Osteoblast (primary cell): ENCODE data around the gene YJEFN3. TPM values are rescaled to one million over a fixed set of nuclear protein-coding genes. Genes with fewer than 3 reads are reported as not detected.

ENCODE experiments used
- DNase-seq: peaks from one replicate; pipeline ENCODE4 v3.0.0; 2011; ENCODE audit warnings: low spot score, mixed read lengths; ENCODE audit not compliant: insufficient read length; ENCODE audit errors: missing footprints
- H2AFZ ChIP-seq: 2 replicates; pipeline ENCODE4 v1.6.0; 2011; ENCODE audit warnings: mild to moderate bottlenecking, low read length
- H3K27ac ChIP-seq: 2 replicates; pipeline ENCODE4 v1.5.1; 2011; ENCODE audit warnings: mild to moderate bottlenecking, low read depth, low read length, moderate library complexity
- H3K27me3 ChIP-seq: 2 replicates; pipeline ENCODE4 v1.6.0; 2012; ENCODE audit warnings: mild to moderate bottlenecking, control low read depth, inconsistent platforms, low read length, moderate library complexity; ENCODE audit not compliant: insufficient read depth
- H3K36me3 ChIP-seq: 2 replicates; pipeline ENCODE4 v1.5.1; 2011; ENCODE audit warnings: mild to moderate bottlenecking, low read length, control low read depth, moderate library complexity; ENCODE audit not compliant: insufficient read depth
- H3K4me1 ChIP-seq: 2 replicates; pipeline ENCODE4 v1.5.1; 2011; ENCODE audit warnings: mild to moderate bottlenecking, low read length, control low read depth, moderate library complexity; ENCODE audit not compliant: insufficient read depth
- H3K4me2 ChIP-seq: 2 replicates; pipeline ENCODE4 v1.6.0; 2011; ENCODE audit warnings: mild to moderate bottlenecking, low read length; ENCODE audit not compliant: insufficient read depth
- H3K4me3 ChIP-seq: fragments of 200-600 bp; sonication (generic); 3 replicates; pipeline ENCODE4 v1.5.1; 2012; ENCODE audit warnings: mild to moderate bottlenecking, low read length, inconsistent platforms; ENCODE audit not compliant: insufficient read depth
- H3K79me2 ChIP-seq: 2 replicates; pipeline ENCODE4 v1.6.0; 2012; ENCODE audit warnings: mild to moderate bottlenecking, low read length, control low read depth, inconsistent platforms; ENCODE audit not compliant: insufficient read depth
- H3K9me3 ChIP-seq: 2 replicates; pipeline ENCODE4 v1.5.1; 2011; ENCODE audit warnings: low read depth, low read length, control low read depth
- H4K20me1 ChIP-seq: 2 replicates; pipeline ENCODE4 v1.6.0; 2012; ENCODE audit warnings: mild to moderate bottlenecking, low read length, control low read depth; ENCODE audit not compliant: insufficient read depth
- CTCF ChIP-seq: IDR thresholded peaks from 2 replicates; pipeline ENCODE4 v1.5.1; 2011; ENCODE audit warnings: mild to moderate bottlenecking, low read depth, low read length, moderate library complexity; ENCODE audit errors: extremely low read depth
- total RNA-seq: library from RNA; depleted of rRNA; stranded (reverse); fragments of >200 nt; gene quantifications from 2 replicates; pipeline ENCODE4 v1.2.3, GENCODE V29; 2012

The YJEFN3 gene
- total RNA-seq, 1 donor: under 0.01 TPM

DNA sequence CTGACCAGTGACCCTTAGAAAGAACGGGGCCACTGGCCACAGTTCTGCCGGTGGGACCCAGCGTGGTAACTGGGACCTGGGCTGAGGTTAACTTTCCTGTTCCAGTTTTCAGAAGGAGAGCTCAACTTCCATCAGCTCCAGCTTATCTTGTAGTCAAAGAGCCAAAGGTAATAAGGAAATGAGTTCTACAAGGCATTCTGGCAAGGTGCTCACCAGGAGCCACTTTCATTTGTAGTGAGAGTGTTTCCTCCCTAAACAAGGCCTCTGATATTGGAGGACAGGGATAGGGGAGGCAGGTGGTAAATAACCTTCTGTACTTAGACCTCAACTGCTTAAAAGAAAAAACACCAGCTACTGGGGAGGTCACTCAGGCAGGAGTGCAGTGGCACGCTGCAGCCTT, 51.7 kb downstream of the YJEFN3 start:
- H4K20me1 ChIP-seq: no peaks in the 10 kb centered on the region
- no peaks in the 10 kb centered on the region for H3K79me2 ChIP-seq
- DNase-seq: no peak
- no peak overlapping the region for H3K27ac ChIP-seq
- no peaks in the 10 kb centered on the region for H3K9me3 ChIP-seq
- H3K4me3 ChIP-seq: no peak overlapping the region
- no peak for TF ChIP-seq CTCF
- H3K4me1 ChIP-seq: no peaks in the 10 kb centered on the region
- no peak overlapping the region for H3K4me2 ChIP-seq
- no peaks in the 10 kb centered on the region for H3K36me3 ChIP-seq
- H3K27me3 ChIP-seq: no peaks in the 10 kb centered on the region
- H2AFZ ChIP-seq: no peak overlapping the region

DNA sequence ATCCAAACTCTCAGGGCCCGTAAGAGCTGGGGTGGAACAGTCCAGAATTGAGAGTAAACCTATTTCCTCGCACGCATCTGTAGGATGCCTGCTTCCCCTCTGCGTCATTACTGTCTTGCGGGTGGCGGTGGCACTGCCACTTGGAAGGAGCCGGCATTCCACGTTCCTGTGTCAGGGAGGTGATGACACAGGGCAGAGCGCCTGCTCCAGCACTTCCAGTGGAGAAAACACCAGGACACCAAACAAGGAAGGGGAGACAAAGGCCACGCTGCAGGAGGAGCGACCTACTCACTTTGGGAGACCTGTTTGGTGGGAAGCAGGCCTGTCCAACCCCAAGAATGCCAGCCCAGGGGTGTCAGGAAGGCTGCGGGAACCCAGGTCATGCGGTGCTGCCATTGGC, 52.7 kb downstream of the YJEFN3 start:
- no peaks in the 10 kb centered on the region for H3K27me3 ChIP-seq
- peak; percentile 4 for DNase-seq

DNA sequence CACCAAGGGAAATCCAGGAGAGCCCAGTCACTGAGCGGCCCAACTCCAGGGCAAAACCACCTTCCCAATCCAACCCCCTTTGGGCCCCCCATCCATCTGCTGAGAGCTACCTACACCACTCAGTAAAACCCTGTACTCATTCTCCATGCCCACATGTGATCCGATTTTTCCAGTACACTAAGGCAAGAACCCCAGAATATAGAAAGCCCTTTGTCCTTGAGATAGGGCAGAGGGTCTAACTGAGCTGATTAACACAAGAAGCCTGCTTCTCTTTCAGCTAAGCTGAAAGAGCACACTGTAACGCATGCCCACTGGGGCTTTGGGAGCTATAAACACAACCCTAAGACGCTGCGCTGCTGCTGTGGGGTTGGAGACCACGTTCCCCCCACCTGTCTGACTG, 53.8 kb downstream of the YJEFN3 start:
- Histone ChIP-seq H2AFZ (no peak overlapping the region), H3K27ac (no peak overlapping the region), H3K9me3 (no peaks in the 10 kb centered on the region), H3K4me2 (no peak overlapping the region), H3K27me3 (no peaks in the 10 kb centered on the region), H3K4me1 (no peaks in the 10 kb centered on the region), H3K36me3 (no peaks in the 10 kb centered on the region), H3K4me3 (no peak overlapping the region), H4K20me1 (no peaks in the 10 kb centered on the region), H3K79me2 (no peaks in the 10 kb centered on the region)
- no peak for TF ChIP-seq CTCF
- DNase-seq: no peak

More for the DNA sequence above, 52.7 kb downstream of the YJEFN3 start:
- H3K4me2 ChIP-seq: no peak overlapping the region
- H3K9me3 ChIP-seq: no peaks in the 10 kb centered on the region
- H3K27ac ChIP-seq: no peak overlapping the region
- H3K79me2 ChIP-seq: no peaks in the 10 kb centered on the region
- no peak for TF ChIP-seq CTCF
- H3K4me3 ChIP-seq: no peak overlapping the region
- no peak overlapping the region for H2AFZ ChIP-seq
- H3K4me1 ChIP-seq: no peaks in the 10 kb centered on the region
- no peaks in the 10 kb centered on the region for H3K36me3 ChIP-seq
- H4K20me1 ChIP-seq: no peaks in the 10 kb centered on the region

- no peaks in the 10 kb centered on the region for H3K4me1 ChIP-seq
- H3K27ac ChIP-seq: no peak overlapping the region
- TF ChIP-seq CTCF: no peak
- H3K4me2 ChIP-seq: no peak overlapping the region
- no peaks in the 10 kb centered on the region for H3K27me3 ChIP-seq
- H3K79me2 ChIP-seq: no peaks in the 10 kb centered on the region
- no peaks in the 10 kb centered on the region for H4K20me1 ChIP-seq
- no peak overlapping the region for H3K4me3 ChIP-seq
- no peak for DNase-seq
- no peak overlapping the region for H2AFZ ChIP-seq
- H3K36me3 ChIP-seq: no peaks in the 10 kb centered on the region
- H3K9me3 ChIP-seq: no peaks in the 10 kb centered on the region
Observed at GRCh38 chr19:19584356-19584755, 55.6 kb downstream of the YJEFN3 start.

Other genes with a start within 250 kb of the YJEFN3 start
- 27.1 and 31.2 TPM in 2 replicates for gene SUGP1, start 208.4 kb upstream of the YJEFN3 start, total RNA-seq
- gene MAU2, start 208.1 kb upstream of the YJEFN3 start, total RNA-seq: 37.1 and 39.1 TPM in 2 replicates
- gene GATAD2A, start 123.2 kb upstream of the YJEFN3 start, total RNA-seq: 48.6 and 48.9 TPM in 2 replicates
- gene TSSK6, start 13.4 kb upstream of the YJEFN3 start, total RNA-seq: 2.7 and 4.3 TPM in 2 replicates
- 160 and 202 TPM in 2 replicates for gene NDUFA13, start 12.7 kb upstream of the YJEFN3 start, total RNA-seq
- 0.72 and 0.88 TPM in 2 replicates for gene CILP2, start 9.4 kb downstream of the YJEFN3 start, total RNA-seq
- 0.36 and 0.88 TPM in 2 replicates for gene PBX4, start 89.8 kb downstream of the YJEFN3 start, total RNA-seq
- 0.72 and 0.88 TPM in 2 replicates for gene LPAR2, start 99.3 kb downstream of the YJEFN3 start, total RNA-seq
- gene GMIP, start 114.7 kb downstream of the YJEFN3 start, total RNA-seq: 4.7 and 6.5 TPM in 2 replicates
- 43.3 and 65.9 TPM in 2 replicates for gene ATP13A1, start 134.8 kb downstream of the YJEFN3 start, total RNA-seq
- gene ZNF101, start 139.9 kb downstream of the YJEFN3 start, total RNA-seq: 7.2 and 9.4 TPM in 2 replicates
- 6.5 and 7.4 TPM in 2 replicates for gene ZNF14, start 204.2 kb downstream of the YJEFN3 start, total RNA-seq